OCI-LY7 (cell line): ENCODE results near the gene RPS6KA5. TPM values are rescaled to one million over a fixed set of nuclear protein-coding genes. Genes with fewer than 3 reads are reported as not detected.

ENCODE experiments used
- BruUV-seq: library from RNA; stranded (reverse); fragments of 400-500 nt; replicated peaks from 2 replicates; lab custom pipeline; 2021; lab: Mats Ljungman, UMichigan
- CTCF ChIA-PET: fragments of 300-600 bp; sonication (Branson Sonifier 250); formaldehyde crosslinking; loops from one replicate; lab custom pipeline; 2022; ENCODE audit warnings: antibody characterized with exemption; ENCODE audit not compliant: unreplicated experiment; lab: Charles Lee
- POLR2A ChIA-PET: fragments of 300-600 bp; sonication (Branson Sonifier 250); formaldehyde crosslinking; loops from one replicate; lab custom pipeline; 2022; ENCODE audit warnings: antibody characterized with exemption; lab: Charles Lee
- DNase-seq: peaks from one replicate; pipeline ENCODE4 v3.0.0-alpha.2; 2015; ENCODE audit warnings: low spot score
- H2AFZ ChIP-seq: fragments of 200-600 bp; sonication (generic), shearing (Covaris generic); 2 replicates; pipeline ENCODE4 v1.6.1; 2014; ENCODE audit warnings: mild to moderate bottlenecking, antibody characterized with exemption, low read length, moderate library complexity
- H3K27ac ChIP-seq: fragments of 200-600 bp; sonication (generic); 2 replicates; pipeline ENCODE4 v1.5.1; 2014; ENCODE audit warnings: mixed run types, low read depth, mild to moderate bottlenecking, moderate library complexity, low read length, inconsistent platforms; ENCODE audit not compliant: poor library complexity, severe bottlenecking
- H3K36me3 ChIP-seq: fragments of 200-600 bp; sonication (generic); 2 replicates; pipeline ENCODE4 v1.6.1; 2014; ENCODE audit warnings: mild to moderate bottlenecking, antibody characterized with exemption, low read length, moderate library complexity, mixed read lengths; ENCODE audit not compliant: insufficient read depth
- H3K4me1 ChIP-seq: fragments of 200-600 bp; sonication (generic); 2 replicates; pipeline ENCODE4 v1.5.1; 2014; ENCODE audit warnings: mild to moderate bottlenecking, low read length; ENCODE audit not compliant: insufficient read depth, poor library complexity, severe bottlenecking
- H3K4me2 ChIP-seq: fragments of 200-600 bp; sonication (generic); 2 replicates; pipeline ENCODE4 v1.6.1; 2014; ENCODE audit warnings: mild to moderate bottlenecking, low read length
- H3K4me3 ChIP-seq: fragments of 200-600 bp; sonication (generic); 2 replicates; pipeline ENCODE4 v1.5.1; 2014; ENCODE audit warnings: mild to moderate bottlenecking, low read depth, low read length; ENCODE audit not compliant: poor library complexity, severe bottlenecking
- H3K79me2 ChIP-seq: fragments of 200-600 bp; sonication (generic); 2 replicates; pipeline ENCODE4 v1.6.1; 2016; ENCODE audit warnings: low read depth, mild to moderate bottlenecking, low read length, moderate library complexity, mixed read lengths; ENCODE audit not compliant: insufficient read depth
- H3K9me2 ChIP-seq: fragments of 200-600 bp; sonication (generic); 2 replicates; pipeline ENCODE4 v1.6.1; 2016; ENCODE audit warnings: mild to moderate bottlenecking, low read length, mixed read lengths; ENCODE audit not compliant: insufficient read depth
- H3K9me3 ChIP-seq: fragments of 200-600 bp; sonication (generic); 2 replicates; pipeline ENCODE4 v1.6.1; 2014; ENCODE audit warnings: mild to moderate bottlenecking, mixed run types, low read length, mixed read lengths
- H4K20me1 ChIP-seq: fragments of 200-600 bp; sonication (generic); 2 replicates; pipeline ENCODE4 v1.6.1; 2014; ENCODE audit warnings: mild to moderate bottlenecking, antibody characterized with exemption, low read length, moderate library complexity, mixed read lengths; ENCODE audit not compliant: insufficient read depth
- CTCF ChIP-seq: fragments of 200-600 bp; sonication (generic); conservative IDR thresholded peaks from 2 replicates; pipeline ENCODE4 v1.5.1; 2014; ENCODE audit warnings: mild to moderate bottlenecking, antibody characterized with exemption, low read length, moderate library complexity, mixed read lengths
- EZH2phosphoT487 ChIP-seq: fragments of 200-600 bp; sonication (generic); IDR thresholded peaks from 2 replicates; pipeline ENCODE4 v1.6.1; 2018; ENCODE audit warnings: low read depth, borderline replicate concordance, mild to moderate bottlenecking, mixed run types, antibody characterized with exemption, low read length, moderate library complexity, mixed read lengths
- intact Hi-C: fragments of 100-400 bp; cut with micrococcal nuclease; formaldehyde crosslinking; loops from one replicate; pipeline ENCODE4 v1.10.0; 2022; ENCODE audit not compliant: unreplicated experiment
- total RNA-seq, 2 experiments: library from RNA; depleted of rRNA in 1 of 2; stranded (reverse); fragments of >200 nt in 1 of 2; shearing (Covaris generic) in 1 of 2; gene quantifications; 2 replicates each; pipeline ENCODE4 v1.2.3, GENCODE V29; 2014 to 2022

RPS6KA5 gene
- total RNA-seq, 2 experiments from 2014 or later, result 9.6 to 12.7 TPM

GRCh38 chr14:90903101-90903500 is 157.3 kb downstream of the RPS6KA5 start:
- H4K20me1 ChIP-seq, result no peaks in the 10 kb centered on the region
- H3K9me3 ChIP-seq, result no peaks in the 10 kb centered on the region
- H3K27ac ChIP-seq, result no peak overlapping the region
- intact Hi-C loops, result loop anchor here (1.0 to 2.0 kb wide), 2 partner anchors 270 to 384 kb away; no protein-coding TSS in a partner anchor
- TF ChIP-seq CTCF (peak; percentile 95), EZH2phosphoT487 (no peak)
- no peak overlapping the region for H3K4me3 ChIP-seq
- H3K36me3 ChIP-seq, result peaks cover 8% of the 10 kb centered on the region; the same call in 1 of the 2 replicates
- DNase-seq, result peak; percentile 70
- H3K9me2 ChIP-seq, result no peaks in the 10 kb centered on the region
- peaks cover 8% of the 10 kb centered on the region for H3K4me1 ChIP-seq
- CTCF ChIA-PET, result interaction anchor here (0.6 to 1.1 kb wide), 4 partner anchors 119 to 382 kb away, joined by 3 to 4 read pairs (median 3); no protein-coding TSS in a partner anchor
- no peaks in the 10 kb centered on the region for H3K79me2 ChIP-seq
- H2AFZ ChIP-seq, result no peak overlapping the region
- POLR2A ChIA-PET, result interaction anchor here (0.6 to 1.0 kb wide), 2 partner anchors 79 to 158 kb away, joined by 3 read pairs; no protein-coding TSS in a partner anchor
- BruUV-seq, result no TSS peak
- H3K4me2 ChIP-seq, result no peak overlapping the region

GRCh38 chr14:90900476-90901083 is 159.9 kb downstream of the RPS6KA5 start:
- Histone ChIP-seq H4K20me1 (no peaks in the 10 kb centered on the region), H3K9me3 (no peaks in the 10 kb centered on the region), H3K36me3 (peaks cover 8% of the 10 kb centered on the region; the same call in 1 of the 2 replicates), H3K27ac (no peak overlapping the region), H3K4me2 (no peak overlapping the region), H3K4me3 (no peak overlapping the region), H3K79me2 (no peaks in the 10 kb centered on the region), H2AFZ (no peak overlapping the region), H3K4me1 (peaks cover 4% of the 10 kb centered on the region), H3K9me2 (no peaks in the 10 kb centered on the region)
- no peak for DNase-seq
- BruUV-seq, result no TSS peak
- ChIA-PET CTCF (no interaction called here), POLR2A (interaction anchor here (1.4 kb wide), 1 partner anchor 273 kb away, joined by 3 read pairs; no protein-coding TSS in a partner anchor)
- peak; percentile 50 for TF ChIP-seq CTCF
- no peak for TF ChIP-seq EZH2phosphoT487
- intact Hi-C loops, result no loop called here

- ChIA-PET CTCF (no interaction called here), POLR2A (no interaction called here)
- peaks cover 8% of the 10 kb centered on the region; the same call in 1 of the 2 replicates for H3K36me3 ChIP-seq
- no peaks in the 10 kb centered on the region for H3K79me2 ChIP-seq
- no TSS peak for BruUV-seq
- H3K4me2 ChIP-seq, result no peak overlapping the region
- no peak for TF ChIP-seq CTCF
- no peak for TF ChIP-seq EZH2phosphoT487
- no peaks in the 10 kb centered on the region for H4K20me1 ChIP-seq
- H3K27ac ChIP-seq, result no peak overlapping the region
- H3K4me1 ChIP-seq, result no peaks in the 10 kb centered on the region
- no peak for DNase-seq
- intact Hi-C loops, result no loop called here
- H2AFZ ChIP-seq, result no peak overlapping the region
- no peak overlapping the region for H3K4me3 ChIP-seq
- H3K9me2 ChIP-seq, result no peaks in the 10 kb centered on the region
- H3K9me3 ChIP-seq, result no peaks in the 10 kb centered on the region
These were observed 163.4 kb downstream of the RPS6KA5 start for GRCh38 chr14:90897022-90897421.
